HG02885 (cell line): ENCODE results near the gene AHNAK.
"Not testable (repeated sequence)": the region's sequence is repeated elsewhere in the genome, so short reads cannot be mapped to it uniquely, and the experiment has no call there.

Experiments
- ATAC-seq: cut with Tn5 transposase; IDR thresholded peaks from one replicate; pipeline ENCODE4 v1.9.1; 2021; ENCODE audit warnings: mild to moderate bottlenecking; ENCODE audit not compliant: unreplicated experiment, poor library complexity

The AHNAK gene

DNA sequence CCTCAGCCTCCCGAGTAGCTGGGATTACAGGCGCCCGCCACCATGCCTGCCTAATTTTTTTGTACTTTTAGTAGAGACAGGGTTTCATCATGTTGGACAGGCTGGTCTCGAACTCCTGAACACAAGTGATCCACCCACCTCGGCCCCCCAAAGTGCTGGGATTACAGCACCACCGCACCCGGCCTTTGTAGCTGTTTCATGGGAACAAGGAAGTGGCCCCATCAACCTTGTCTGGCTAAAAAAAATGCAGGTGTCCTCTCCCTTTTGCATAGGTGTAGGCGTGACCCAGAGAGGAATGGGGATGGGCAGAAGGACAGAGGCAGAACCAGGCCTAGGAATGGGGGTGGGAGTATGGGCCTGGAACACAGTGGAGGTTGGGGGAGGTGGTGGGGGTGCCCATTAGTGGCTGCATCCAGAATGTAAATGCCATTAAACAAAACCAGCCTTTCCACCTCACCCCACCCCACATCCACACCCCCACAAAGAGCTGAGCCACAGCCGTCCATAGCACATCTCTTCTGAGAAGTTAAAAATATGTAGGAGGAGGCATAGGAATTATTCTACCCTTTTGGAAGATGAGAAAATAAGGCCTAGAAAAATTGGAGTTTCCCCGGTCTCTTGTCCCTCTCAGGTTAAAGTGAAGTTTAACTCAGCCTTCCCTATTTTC, 150.6 kb downstream of the AHNAK start:
- ATAC-seq, result no peak

DNA sequence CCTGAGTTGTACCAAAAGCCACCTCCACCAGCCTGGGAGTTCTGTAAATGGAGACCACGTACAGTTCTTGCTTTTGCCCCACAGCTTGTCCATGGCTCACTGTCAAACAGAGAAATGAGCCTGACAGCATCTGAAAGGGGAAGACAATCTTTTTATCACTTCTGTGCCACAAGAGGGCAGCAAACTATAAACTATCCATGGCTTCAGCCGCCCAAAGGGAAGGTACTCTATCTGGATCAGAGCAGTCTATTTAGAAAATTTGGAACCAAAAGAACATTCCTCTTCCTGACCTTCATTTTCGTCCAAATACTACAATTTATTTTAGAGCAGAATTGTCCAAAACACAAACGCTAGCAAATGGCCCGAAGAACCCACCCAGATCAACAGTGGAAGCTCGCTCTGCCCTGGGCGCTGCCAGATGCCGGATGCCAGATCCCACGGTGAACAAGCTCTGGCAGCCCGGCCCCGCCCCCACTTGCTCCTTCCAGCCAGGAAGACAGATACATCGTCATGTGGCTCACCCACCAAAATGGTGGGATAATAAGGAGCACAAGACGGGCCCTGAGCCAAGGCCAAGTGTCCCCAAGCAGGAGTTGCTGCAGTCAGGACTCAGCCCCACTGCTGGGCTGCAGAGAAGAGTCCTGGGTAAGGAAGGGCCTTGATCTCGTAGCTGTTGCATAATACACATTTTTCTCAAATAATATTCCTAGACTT, 151.6 kb downstream of the AHNAK start:
- ATAC-seq, result no peak

DNA sequence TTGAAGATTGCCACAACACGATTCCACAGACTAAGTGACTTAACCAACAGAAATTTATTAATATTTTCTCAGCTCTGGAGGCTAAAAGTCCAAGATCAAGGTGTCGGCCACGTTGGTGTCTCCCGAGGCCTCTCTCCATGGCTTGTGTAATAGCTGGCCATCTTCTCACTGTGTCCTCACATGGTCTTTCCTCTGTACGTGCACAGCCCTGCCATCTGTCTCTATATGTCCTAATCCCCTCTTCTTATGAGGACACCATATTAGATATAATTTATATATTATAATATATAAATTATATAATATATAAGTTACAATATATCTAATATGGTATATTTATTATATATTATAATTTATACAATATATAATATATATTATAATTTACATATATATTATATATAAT, 152.9 kb downstream of the AHNAK start:
- ATAC-seq, result no peak

DNA sequence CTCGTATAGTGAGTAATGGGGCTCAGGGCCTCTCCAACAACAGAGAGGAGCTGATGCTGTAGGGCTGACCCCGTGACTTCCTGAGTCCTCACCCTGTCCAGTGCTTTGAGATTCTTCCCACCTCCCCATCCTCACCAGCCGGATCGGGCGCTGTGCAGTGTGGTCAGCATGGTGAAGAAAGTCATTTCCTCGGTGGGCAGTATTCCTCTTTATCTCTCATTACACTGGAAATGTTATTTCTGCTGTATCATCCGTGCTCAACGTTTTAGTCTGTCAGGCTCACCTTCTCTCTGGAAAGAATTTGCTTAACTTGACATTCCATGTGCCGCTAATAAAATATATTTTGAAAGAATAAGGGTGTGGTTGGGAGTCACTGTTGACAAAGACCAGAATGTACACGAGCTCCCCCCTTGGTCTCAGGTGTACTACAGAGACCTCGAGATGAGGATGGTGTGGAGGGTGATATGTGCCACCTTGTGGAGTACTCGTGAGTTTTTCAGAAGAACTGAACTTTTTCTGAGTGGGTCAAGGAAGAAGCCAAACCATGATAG, 153.5 kb downstream of the AHNAK start:
- ATAC-seq, result no peak

DNA sequence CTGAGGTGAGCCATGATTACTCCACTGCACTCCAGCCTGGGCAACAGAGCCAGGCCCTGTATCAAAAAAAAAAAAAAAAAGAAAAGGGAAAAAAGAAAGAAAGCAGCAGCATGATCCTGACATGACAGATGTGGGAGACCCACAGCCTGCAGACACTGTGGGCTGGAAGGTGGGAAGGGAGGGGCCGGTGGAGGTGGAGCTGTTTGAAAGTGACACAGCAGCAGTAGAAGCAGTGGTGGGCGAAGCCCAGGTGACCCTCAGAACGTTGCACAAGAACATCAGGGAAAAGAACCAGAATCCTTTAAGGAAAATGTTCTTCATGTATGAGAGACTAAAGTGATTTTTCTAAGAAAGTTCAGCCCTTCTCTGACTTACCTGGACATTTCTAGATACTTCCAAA, 154.1 kb downstream of the AHNAK start:
- no peak for ATAC-seq

DNA sequence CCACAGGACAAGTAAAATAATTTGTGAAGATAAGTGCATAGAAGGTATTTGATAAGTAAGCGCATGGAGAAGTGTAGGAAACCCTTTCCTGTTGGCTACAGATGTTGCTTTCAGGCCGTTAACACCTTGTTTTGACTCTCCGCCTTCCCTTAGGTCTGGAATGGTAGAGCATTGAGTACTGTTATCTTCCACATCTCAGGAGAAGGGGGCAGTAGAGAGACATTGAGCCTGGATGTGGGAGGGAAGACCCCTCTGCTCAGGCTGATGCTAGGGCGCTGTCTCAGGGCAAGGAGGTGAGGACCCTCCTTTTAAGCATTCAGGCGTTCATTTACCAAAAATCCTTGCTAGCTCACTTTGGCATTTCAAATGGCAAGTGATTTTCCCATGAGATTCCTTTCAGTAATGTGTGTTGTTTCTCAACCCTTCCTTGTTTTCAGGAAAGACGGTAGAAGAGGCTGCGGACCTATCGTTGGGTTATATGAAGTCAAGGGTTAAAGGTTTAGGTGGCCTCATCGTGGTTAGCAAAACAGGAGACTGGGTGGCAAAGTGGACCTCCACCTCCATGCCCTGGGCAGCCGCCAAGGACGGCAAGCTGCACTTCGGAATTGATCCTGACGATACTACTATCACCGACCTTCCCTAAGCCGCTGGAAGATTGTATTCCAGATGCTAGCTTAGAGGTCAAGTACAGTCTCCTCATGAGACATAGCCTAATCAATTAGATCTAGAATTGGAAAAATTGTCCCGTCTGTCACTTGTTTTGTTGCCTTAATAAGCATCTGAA, 154.8 kb downstream of the AHNAK start:
- no peak for ATAC-seq

DNA sequence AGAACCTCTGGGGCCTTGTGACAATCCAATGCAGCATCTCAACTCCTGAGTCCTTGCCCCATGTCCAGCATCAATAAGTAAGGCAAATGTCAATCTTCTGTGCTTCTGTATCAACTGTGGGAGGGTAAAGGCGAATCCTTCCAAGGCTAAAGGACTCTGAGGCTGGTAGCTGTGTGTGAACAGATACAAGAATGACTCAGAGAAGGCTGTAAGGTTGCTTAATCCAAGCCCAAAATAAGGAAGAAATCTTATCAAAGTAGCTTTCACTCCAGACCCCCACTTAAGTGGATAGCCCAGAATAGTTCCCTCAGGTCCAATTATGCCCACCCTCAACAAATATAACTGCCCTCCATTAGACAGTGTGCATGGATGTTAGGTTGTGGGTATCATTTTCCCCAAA, 155.9 kb downstream of the AHNAK start:
- no peak for ATAC-seq

DNA sequence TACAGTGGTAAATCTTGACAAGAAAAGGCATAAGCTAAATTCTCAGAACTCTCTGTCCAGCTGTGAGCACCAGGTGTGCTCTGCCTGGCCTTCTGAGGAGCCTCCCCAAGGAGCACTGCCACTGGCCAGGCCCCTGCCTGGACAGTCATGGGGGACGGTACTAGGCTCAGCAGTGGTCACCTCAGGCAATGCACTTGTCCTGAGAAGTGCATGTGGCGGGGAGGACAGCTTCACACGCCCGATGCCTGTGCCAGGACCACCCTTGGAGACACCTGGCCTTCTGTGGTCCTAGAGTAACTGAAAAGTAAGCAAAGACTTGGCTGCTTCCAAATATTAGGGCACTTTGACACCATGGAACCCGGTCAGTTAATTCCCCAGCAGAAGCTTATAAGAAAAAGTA, 156.4 kb downstream of the AHNAK start:
- no peak for ATAC-seq

DNA sequence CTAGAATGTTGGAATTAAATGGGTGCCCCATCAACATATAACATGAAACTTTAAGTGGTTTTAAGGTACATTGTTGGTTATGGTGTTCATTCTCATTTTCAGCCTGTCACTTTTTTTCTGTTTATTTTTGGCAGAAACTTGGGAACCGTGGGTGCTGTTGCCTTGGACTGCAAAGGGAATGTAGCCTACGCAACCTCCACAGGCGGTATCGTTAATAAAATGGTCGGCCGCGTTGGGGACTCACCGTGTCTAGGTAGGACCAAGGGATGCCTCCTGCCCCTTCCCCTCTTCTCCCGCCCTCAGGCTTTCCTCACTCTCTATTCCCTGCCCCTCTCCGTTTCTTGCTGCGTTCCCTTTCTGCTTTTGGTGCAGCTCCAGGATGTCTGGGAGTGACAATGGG, 157.6 kb downstream of the AHNAK start:
- no peak for ATAC-seq

DNA sequence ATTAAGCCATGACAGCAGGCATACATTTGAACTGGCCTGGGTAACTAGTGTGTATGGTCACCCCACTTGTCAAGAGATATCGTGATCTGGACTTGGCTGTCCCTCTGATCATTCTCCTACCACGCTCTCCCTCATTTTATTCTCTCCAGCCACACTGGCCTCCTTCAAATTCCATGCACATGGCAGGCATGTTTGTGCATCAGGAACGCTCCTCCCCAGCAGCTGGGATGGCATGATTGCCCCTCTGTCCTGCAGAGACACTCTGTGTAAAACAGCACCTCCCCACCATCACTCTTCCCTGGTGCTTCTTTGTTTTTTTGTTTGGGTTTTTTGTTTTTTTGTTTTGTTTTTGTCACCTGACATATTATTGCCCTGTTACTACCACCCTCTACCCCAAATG, 159.2 kb downstream of the AHNAK start:
- no peak for ATAC-seq

DNA sequence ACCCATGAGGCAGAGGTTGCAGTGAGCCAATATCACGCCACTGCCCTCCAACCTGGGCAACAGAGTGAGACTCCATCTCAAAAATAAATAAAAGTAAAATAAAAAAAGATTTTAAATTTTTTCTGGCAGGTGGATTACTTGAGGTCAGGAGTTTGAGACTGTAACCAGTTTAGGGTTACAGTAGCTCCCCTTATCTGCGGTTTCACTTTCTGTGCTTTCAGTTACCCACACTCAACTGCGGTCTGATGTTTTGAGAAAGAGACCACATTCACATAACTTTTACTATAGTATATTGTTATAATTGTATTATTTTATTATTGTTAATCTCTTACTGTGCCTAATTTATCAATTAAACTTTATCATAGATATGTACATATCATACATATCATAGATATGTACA, 160.5 kb downstream of the AHNAK start:
- ATAC-seq, result not testable (repeated sequence)

DNA sequence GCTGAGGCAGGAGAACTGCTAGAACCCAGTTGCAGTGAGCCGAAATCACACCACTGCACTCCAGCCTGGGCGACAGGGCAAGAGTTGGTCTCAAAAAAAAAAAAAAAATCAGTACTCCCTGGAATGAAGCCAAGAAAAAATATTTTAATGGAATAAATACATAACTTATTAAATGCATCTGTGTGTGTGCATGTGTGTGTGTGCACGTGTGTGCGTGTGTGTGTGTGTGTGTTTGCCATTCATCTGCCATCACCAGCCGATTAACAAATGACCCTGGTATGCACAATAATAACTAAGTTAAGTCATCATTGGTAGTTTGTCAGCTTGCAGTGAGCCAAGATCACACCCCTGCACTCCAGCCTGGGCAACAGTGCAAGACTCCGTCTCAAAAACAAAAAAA, 162.8 kb downstream of the AHNAK start:
- ATAC-seq, result no peak
